K562 (cell line): ENCODE results near the gene TMEM273. TPM values are rescaled to one million over a fixed set of nuclear protein-coding genes. Genes with fewer than 3 reads are reported as not detected.

Experiments used
- BCL6 ChIP-seq: fragments of 250-450 bp; sonication (Bioruptor Pico); IDR thresholded peaks from 2 replicates; pipeline ENCODE4 v1.4.0; 2020
- CHCHD3 ChIP-seq: fragments of 250-450 bp; sonication (Bioruptor Pico); IDR thresholded peaks from 2 replicates; pipeline ENCODE4 v2.1.2; 2022; ENCODE audit warnings: mild to moderate bottlenecking
- FOXA1 ChIP-seq: fragments of 450-650 bp; IDR thresholded peaks from 2 replicates; pipeline ENCODE4 v1.6.1; 2016; ENCODE audit warnings: mild to moderate bottlenecking, borderline replicate concordance
- HMGN3 ChIP-seq: IDR thresholded peaks from 2 replicates; pipeline ENCODE4 v1.6.1; 2011; ENCODE audit warnings: borderline replicate concordance, low read depth, mild to moderate bottlenecking, mixed read lengths, low read length; ENCODE audit not compliant: insufficient read length; ENCODE audit errors: extremely low read depth
- HNRNPL ChIP-seq: fragments of 200-400 bp; formaldehyde crosslinking; IDR thresholded peaks from 2 replicates; pipeline ENCODE4 v1.6.1; 2017; ENCODE audit warnings: low read depth, mild to moderate bottlenecking, low read length
- IRF2 ChIP-seq: sonication (generic); formaldehyde crosslinking; IDR thresholded peaks from 2 replicates; pipeline ENCODE4 v1.8.1; 2022; ENCODE audit warnings: mild to moderate bottlenecking, missing genetic modification reagents
- JUND ChIP-seq, 2 experiments: IDR thresholded peaks; 2 replicates in 1 of 2; 3 replicates in 1 of 2; pipeline ENCODE4 v1.6.1; 2011; ENCODE audit warnings: borderline replicate concordance in 2 of 2, low read depth in 2 of 2, low read length in 2 of 2, improper control_type of control experiment in 1 of 2, missing biosample characterization in 1 of 2, missing genetic modification characterization in 1 of 2, missing genetic modification reagents in 1 of 2
- KDM4B ChIP-seq, 2 experiments: fragments of 450-650 bp in 1 of 2; sonication (generic) in 1 of 2; IDR thresholded peaks; 2 replicates each; pipeline ENCODE4 v1.6.1; 2016 to 2017; ENCODE audit warnings: borderline replicate concordance in 2 of 2, antibody characterized with exemption in 1 of 2, low read depth in 1 of 2, mild to moderate bottlenecking in 1 of 2
- NCOA4 ChIP-seq: fragments of 450-650 bp; IDR thresholded peaks from 2 replicates; pipeline ENCODE4 v1.6.1; 2018; ENCODE audit warnings: mild to moderate bottlenecking; ENCODE audit not compliant: partially characterized antibody
- POLR2AphosphoS5 ChIP-seq: IDR thresholded peaks from 2 replicates; pipeline ENCODE4 v1.6.1; 2011; ENCODE audit warnings: mild to moderate bottlenecking, low read depth, low read length, moderate library complexity; ENCODE audit not compliant: control insufficient read depth, insufficient read depth
- RAD21 ChIP-seq, 2 experiments: fragments of 250-450 bp in 1 of 2; fragments of 450-650 bp in 1 of 2; sonication (Bioruptor Pico) in 1 of 2; formaldehyde crosslinking in 1 of 2; IDR thresholded peaks in 1 of 2; conservative IDR thresholded peaks in 1 of 2; 2 replicates each; pipeline versions ENCODE4 v1.4.0 to v1.8.0; 2020 to 2022; ENCODE audit warnings: mild to moderate bottlenecking in 2 of 2, moderate library complexity in 1 of 2
- RAD51 ChIP-seq: fragments of 450-650 bp; IDR thresholded peaks from 2 replicates; pipeline ENCODE4 v1.7.1; 2016; ENCODE audit warnings: low read depth, mild to moderate bottlenecking, borderline replicate concordance
- SIN3A ChIP-seq, 2 experiments: fragments of 150-350 bp in 1 of 2; IDR thresholded peaks; 2 replicates each; pipeline ENCODE4 v1.6.1; 2011 to 2016; ENCODE audit warnings: borderline replicate concordance in 2 of 2, low read depth in 2 of 2, low read length in 2 of 2, mild to moderate bottlenecking in 2 of 2, moderate library complexity in 2 of 2; ENCODE audit not compliant: control insufficient read depth in 1 of 2
- SIRT6 ChIP-seq: IDR thresholded peaks from one replicate; pipeline ENCODE4 v1.6.1; 2012; ENCODE audit warnings: low read depth, mild to moderate bottlenecking, control low read depth, inconsistent platforms, low read length, moderate library complexity
- STAT5B ChIP-seq: fragments of 250-450 bp; sonication (Bioruptor Pico); IDR thresholded peaks from 2 replicates; pipeline ENCODE4 v1.8.0; 2021; ENCODE audit warnings: mild to moderate bottlenecking, inconsistent platforms
- TCF7 ChIP-seq: sonication (generic); IDR thresholded peaks from 2 replicates; pipeline ENCODE4 v1.6.1; 2016; ENCODE audit warnings: antibody characterized with exemption, borderline replicate concordance
- TRIM28 ChIP-seq: fragments of 450-650 bp; IDR thresholded peaks from 2 replicates; pipeline ENCODE4 v1.6.1; 2017
- ZNF217 ChIP-seq: sonication (generic); formaldehyde crosslinking; IDR thresholded peaks from 2 replicates; pipeline ENCODE4 v1.8.0; 2022; ENCODE audit warnings: mild to moderate bottlenecking, missing genetic modification reagents
- ZNF23 ChIP-seq: fragments of 250-450 bp; sonication (Bioruptor Pico); IDR thresholded peaks from 2 replicates; pipeline ENCODE4 v1.4.0; 2020; ENCODE audit warnings: mild to moderate bottlenecking
- ZNF239 ChIP-seq: fragments of 250-450 bp; sonication (Bioruptor Pico); IDR thresholded peaks from 2 replicates; pipeline ENCODE4 v1.4.0; 2020; ENCODE audit warnings: mild to moderate bottlenecking
- ZNF354B ChIP-seq: fragments of 250-450 bp; sonication (Bioruptor Pico); IDR thresholded peaks from 2 replicates; pipeline ENCODE4 v1.4.0; 2020
- ZNF586 ChIP-seq: fragments of 450-650 bp; formaldehyde crosslinking; conservative IDR thresholded peaks from 2 replicates; pipeline ENCODE4 v1.4.0; 2020; ENCODE audit warnings: mild to moderate bottlenecking, moderate library complexity
- ZNF75A ChIP-seq: fragments of 450-650 bp; formaldehyde crosslinking; IDR thresholded peaks from 2 replicates; pipeline ENCODE4 v1.4.0; 2020; ENCODE audit warnings: mild to moderate bottlenecking
- polyA plus RNA-seq, 8 experiments: library from polyadenylated mRNA; depleted of rRNA in 4 of 8; stranded (reverse) in 5 of 8; unstranded in 3 of 8; fragments of >200 nt; fragmentation: Nextera tagmentation in 2 of 8; fragmentation: Illumina TruSeq in 1 of 8; extraction: Ambion mirVana in 2 of 8; extraction: Trizol in 1 of 8; gene quantifications; 2 replicates each; pipeline versions ENCODE4 v1.2.1 to v1.2.3, GENCODE V29; 2011 to 2014; ENCODE audit warnings: inconsistent platforms in 1 of 8, missing spikeins in 1 of 8
- total RNA-seq, 7 experiments: library from RNA; depleted of rRNA in 6 of 7; stranded (reverse); fragments of >200 nt in 6 of 7; fragmentation: Illumina TruSeq in 2 of 7; extraction: Trizol in 2 of 7; gene quantifications; 2 replicates each; pipeline versions ENCODE4 v1.2.1 to v1.2.3, GENCODE V29; 2011 to 2021; ENCODE audit warnings: low replicate concordance in 1 of 7
- TF ChIP-seq, protein P1 (sequence below): fragments of 250-450 bp; sonication (Bioruptor Pico); IDR thresholded peaks from 2 replicates; pipeline ENCODE4 v1.4.0; 2020
- TF ChIP-seq, protein P2 (sequence below): fragments of 450-650 bp; IDR thresholded peaks from 2 replicates; pipeline ENCODE4 v1.6.1; 2017; ENCODE audit warnings: antibody characterized with exemption, mild to moderate bottlenecking

Gene TMEM273
- total and polyA plus RNA-seq, 9 of the 15 experiments (the other 6 are each of a cell fraction or from before 2014, with no cell fraction given): 39.2 to 131 (median 95.6) TPM

DNA sequence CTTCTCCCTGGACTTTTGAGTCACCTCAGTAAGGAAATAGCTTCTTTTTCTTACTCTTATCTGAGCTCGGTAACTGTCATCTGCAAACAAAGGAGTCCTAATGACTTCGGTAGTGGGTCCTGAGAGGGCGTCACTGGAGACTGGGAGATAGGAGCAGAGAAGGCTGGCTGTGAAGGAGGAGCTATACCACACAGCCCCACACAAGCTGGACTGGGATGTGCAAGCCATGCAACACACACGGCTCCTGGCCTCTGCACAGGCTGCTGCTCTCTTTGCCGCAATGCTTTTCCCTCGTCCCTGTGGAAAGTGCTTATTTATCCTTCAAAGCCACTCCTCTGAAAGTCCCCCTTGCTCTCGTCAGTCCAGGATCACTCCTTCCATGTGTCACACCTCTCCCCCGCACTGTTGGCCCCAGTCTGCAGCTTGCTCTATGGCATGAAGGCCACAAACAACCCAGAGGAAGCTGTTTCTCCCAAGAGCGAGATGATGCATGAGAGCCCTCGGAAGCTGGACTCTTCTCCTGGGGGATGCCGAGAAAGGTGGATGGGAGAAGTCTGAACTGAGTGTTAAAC is 14.9 kb downstream of the TMEM273 start (continued):
- TF ChIP-seq JUND (IDR thresholded peaks at IDR 0.05; ENCODE audit: borderline replicate concordance, low read depth, low read length) (peak; percentile 59; the same call in 1 of the 2 replicates), JUND (tag; IDR thresholded peaks at IDR 0.05; ENCODE audit: borderline replicate concordance, low read depth, low read length) (peak; percentile 37; the same call in 1 of the 3 replicates), FOXA1 (no peak), STAT5B (CRISPR knock-in tag) (no peak), ZNF23 (no peak), ZNF354B (CRISPR knock-in tag) (no peak), KDM4B (IDR thresholded peaks at IDR 0.05; ENCODE audit: borderline replicate concordance in 2 of 2, low read depth in 1 of 2) (peak in 1 of 2 experiments; percentile 29; a peak in 1 of 4 replicates), POLR2AphosphoS5 (peak; percentile 53; the same call in 1 of the 2 replicates), SIN3A (IDR thresholded peaks at IDR 0.05; ENCODE audit: borderline replicate concordance in 2 of 2, control insufficient read depth in 1 of 2, low read depth in 2 of 2, low read length in 2 of 2) (no peak), RAD51 (no peak), ZNF239 (CRISPR knock-in tag) (no peak), ZNF586 (CRISPR knock-in tag) (no peak), IRF2 (CRISPR knock-in tag) (no peak), NCOA4 (no peak), RAD21 (CRISPR knock-in tag; conservative IDR thresholded peaks at IDR 0.05 in 1 of 2, IDR thresholded peaks at IDR 0.05 in 1 of 2) (no peak), BCL6 (CRISPR knock-in tag) (no peak), TRIM28 (no peak), HNRNPL (no peak), HMGN3 (peak; percentile 71), TCF7 (no peak), SIRT6 (no peak), CHCHD3 (CRISPR knock-in tag) (no peak), ZNF217 (CRISPR knock-in tag) (no peak), ZNF75A (CRISPR knock-in tag) (no peak)
- TF ChIP-seq, protein P1, sequence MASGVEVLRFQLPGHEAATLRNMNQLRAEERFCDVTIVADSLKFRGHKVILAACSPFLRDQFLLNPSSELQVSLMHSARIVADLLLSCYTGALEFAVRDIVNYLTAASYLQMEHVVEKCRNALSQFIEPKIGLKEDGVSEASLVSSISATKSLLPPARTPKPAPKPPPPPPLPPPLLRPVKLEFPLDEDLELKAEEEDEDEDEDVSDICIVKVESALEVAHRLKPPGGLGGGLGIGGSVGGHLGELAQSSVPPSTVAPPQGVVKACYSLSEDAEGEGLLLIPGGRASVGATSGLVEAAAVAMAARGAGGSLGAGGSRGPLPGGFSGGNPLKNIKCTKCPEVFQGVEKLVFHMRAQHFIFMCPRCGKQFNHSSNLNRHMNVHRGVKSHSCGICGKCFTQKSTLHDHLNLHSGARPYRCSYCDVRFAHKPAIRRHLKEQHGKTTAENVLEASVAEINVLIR (CRISPR knock-in tag): no peak
- TF ChIP-seq, protein P2, sequence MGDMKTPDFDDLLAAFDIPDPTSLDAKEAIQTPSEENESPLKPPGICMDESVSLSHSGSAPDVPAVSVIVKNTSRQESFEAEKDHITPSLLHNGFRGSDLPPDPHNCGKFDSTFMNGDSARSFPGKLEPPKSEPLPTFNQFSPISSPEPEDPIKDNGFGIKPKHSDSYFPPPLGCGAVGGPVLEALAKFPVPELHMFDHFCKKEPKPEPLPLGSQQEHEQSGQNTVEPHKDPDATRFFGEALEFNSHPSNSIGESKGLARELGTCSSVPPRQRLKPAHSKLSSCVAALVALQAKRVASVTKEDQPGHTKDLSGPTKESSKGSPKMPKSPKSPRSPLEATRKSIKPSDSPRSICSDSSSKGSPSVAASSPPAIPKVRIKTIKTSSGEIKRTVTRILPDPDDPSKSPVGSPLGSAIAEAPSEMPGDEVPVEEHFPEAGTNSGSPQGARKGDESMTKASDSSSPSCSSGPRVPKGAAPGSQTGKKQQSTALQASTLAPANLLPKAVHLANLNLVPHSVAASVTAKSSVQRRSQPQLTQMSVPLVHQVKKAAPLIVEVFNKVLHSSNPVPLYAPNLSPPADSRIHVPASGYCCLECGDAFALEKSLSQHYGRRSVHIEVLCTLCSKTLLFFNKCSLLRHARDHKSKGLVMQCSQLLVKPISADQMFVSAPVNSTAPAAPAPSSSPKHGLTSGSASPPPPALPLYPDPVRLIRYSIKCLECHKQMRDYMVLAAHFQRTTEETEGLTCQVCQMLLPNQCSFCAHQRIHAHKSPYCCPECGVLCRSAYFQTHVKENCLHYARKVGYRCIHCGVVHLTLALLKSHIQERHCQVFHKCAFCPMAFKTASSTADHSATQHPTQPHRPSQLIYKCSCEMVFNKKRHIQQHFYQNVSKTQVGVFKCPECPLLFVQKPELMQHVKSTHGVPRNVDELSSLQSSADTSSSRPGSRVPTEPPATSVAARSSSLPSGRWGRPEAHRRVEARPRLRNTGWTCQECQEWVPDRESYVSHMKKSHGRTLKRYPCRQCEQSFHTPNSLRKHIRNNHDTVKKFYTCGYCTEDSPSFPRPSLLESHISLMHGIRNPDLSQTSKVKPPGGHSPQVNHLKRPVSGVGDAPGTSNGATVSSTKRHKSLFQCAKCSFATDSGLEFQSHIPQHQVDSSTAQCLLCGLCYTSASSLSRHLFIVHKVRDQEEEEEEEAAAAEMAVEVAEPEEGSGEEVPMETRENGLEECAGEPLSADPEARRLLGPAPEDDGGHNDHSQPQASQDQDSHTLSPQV: peak; percentile 89
